Measurements from ENCODE around the gene AFF1.

DNA sequence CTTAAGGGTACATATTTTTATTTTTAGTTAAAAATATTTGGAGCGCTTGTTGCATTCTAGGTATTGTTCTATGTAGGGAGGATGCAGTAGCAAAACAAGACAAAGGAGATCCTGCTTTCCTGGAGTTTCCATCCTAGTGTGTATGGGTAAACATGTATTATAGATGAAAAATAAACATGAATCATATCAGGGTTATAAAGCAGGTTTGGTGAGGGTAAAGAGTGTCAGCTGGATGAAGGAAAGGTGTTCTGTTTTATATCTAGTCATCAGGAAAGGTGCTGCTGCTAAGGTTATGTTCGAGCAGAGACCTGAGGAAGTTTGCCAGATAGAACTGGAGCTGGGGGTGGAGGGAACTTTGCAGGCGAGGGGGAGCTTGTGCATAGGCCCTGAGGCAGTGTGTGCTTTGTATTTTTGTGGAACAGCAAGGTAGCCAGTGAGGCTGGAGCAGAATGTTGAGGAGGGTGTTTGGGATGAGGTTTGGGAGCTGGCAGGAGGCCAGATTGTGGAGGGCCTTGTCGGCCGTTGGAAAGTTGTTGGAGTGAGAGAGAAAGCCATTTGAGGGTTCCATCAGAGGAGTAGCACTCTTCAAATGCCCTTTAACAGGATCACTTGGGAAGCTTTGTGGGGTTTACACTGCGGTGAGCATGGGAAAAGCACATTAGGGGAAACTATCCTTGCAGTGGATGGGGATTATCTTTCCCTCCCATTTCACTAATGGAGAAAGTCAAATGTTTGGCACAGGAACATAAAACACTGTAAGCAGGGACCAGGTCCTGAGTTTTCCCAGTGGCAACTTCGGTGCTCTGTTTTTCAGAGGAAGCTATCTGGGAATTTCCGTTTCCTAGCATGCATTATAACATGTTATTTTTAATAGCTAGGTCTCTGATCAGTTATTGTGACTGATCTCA, 35.9 kb downstream of the AFF1 start:
- TF ChIP-seq, protein P1, sequence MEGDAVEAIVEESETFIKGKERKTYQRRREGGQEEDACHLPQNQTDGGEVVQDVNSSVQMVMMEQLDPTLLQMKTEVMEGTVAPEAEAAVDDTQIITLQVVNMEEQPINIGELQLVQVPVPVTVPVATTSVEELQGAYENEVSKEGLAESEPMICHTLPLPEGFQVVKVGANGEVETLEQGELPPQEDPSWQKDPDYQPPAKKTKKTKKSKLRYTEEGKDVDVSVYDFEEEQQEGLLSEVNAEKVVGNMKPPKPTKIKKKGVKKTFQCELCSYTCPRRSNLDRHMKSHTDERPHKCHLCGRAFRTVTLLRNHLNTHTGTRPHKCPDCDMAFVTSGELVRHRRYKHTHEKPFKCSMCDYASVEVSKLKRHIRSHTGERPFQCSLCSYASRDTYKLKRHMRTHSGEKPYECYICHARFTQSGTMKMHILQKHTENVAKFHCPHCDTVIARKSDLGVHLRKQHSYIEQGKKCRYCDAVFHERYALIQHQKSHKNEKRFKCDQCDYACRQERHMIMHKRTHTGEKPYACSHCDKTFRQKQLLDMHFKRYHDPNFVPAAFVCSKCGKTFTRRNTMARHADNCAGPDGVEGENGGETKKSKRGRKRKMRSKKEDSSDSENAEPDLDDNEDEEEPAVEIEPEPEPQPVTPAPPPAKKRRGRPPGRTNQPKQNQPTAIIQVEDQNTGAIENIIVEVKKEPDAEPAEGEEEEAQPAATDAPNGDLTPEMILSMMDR (IDR thresholded peaks at IDR 0.05) = no peak
- no peak for TF ChIP-seq POLR2A (IDR thresholded peaks at IDR 0.05)
